ENCODE data around the gene ATF6B.
"Not testable (repeated sequence)": the region's sequence is repeated elsewhere in the genome, so short reads cannot be mapped to it uniquely, and the experiment has no call there.

ATF6B gene

GRCh38 chr6:32108727-32109113 lies 19.3 kb downstream of the ATF6B start:
- H3K4me3 ChIP-seq (ENCODE audit: low read depth, low read length) = no peak overlapping the region

- H3K4me3 ChIP-seq (ENCODE audit: low read depth, low read length) = no peak overlapping the region
These were observed 19.9 kb downstream of the ATF6B start for GRCh38 chr6:32108094-32108627.

GRCh38 chr6:32107406-32107805 lies 20.6 kb downstream of the ATF6B start:
- no peak overlapping the region for H3K4me3 ChIP-seq (ENCODE audit: low read depth, low read length)

GRCh38 chr6:32105433-32105832 lies 22.6 kb downstream of the ATF6B start:
- H3K4me3 ChIP-seq (ENCODE audit: low read depth, low read length) = no peak overlapping the region

GRCh38 chr6:32102255-32102654 lies 25.8 kb downstream of the ATF6B start:
- H3K4me3 ChIP-seq (ENCODE audit: low read depth, low read length) = no peak overlapping the region

- not testable (repeated sequence) for H3K4me3 ChIP-seq (ENCODE audit: low read depth, low read length)
These were observed 27.8 kb downstream of the ATF6B start for GRCh38 chr6:32100251-32100650.

- H3K4me3 ChIP-seq (ENCODE audit: low read depth, low read length) = no peak overlapping the region
These were observed 30.7 kb downstream of the ATF6B start for GRCh38 chr6:32097364-32097763.

GRCh38 chr6:32096394-32097258 lies 31.4 kb downstream of the ATF6B start:
- H3K4me3 ChIP-seq (ENCODE audit: low read depth, low read length) = no peak overlapping the region

- no peak overlapping the region for H3K4me3 ChIP-seq (ENCODE audit: low read depth, low read length)
These were observed 32.0 kb downstream of the ATF6B start for GRCh38 chr6:32096087-32096393.

GRCh38 chr6:32095338-32096086 lies 32.5 kb downstream of the ATF6B start:
- H3K4me3 ChIP-seq (ENCODE audit: low read depth, low read length) = no peak overlapping the region

GRCh38 chr6:32092760-32093497 lies 35.1 kb downstream of the ATF6B start:
- H3K4me3 ChIP-seq (ENCODE audit: low read depth, low read length) = no peak overlapping the region

GRCh38 chr6:32089082-32089828 lies 38.8 kb downstream of the ATF6B start:
- no peak overlapping the region for H3K4me3 ChIP-seq (ENCODE audit: low read depth, low read length)

- no peak overlapping the region for H3K4me3 ChIP-seq (ENCODE audit: low read depth, low read length)
These were observed 39.5 kb downstream of the ATF6B start for GRCh38 chr6:32088487-32089049.

- H3K4me3 ChIP-seq (ENCODE audit: low read depth, low read length) = peak overlapping the region; percentile 17
These were observed 40.2 kb downstream of the ATF6B start for GRCh38 chr6:32087574-32088486.

GRCh38 chr6:32086661-32087573 lies 41.1 kb downstream of the ATF6B start:
- H3K4me3 ChIP-seq (ENCODE audit: low read depth, low read length) = no peak overlapping the region

GRCh38 chr6:32085759-32086459 lies 42.1 kb downstream of the ATF6B start:
- no peak overlapping the region for H3K4me3 ChIP-seq (ENCODE audit: low read depth, low read length)

GRCh38 chr6:32084780-32085179 lies 43.3 kb downstream of the ATF6B start:
- no peak overlapping the region for H3K4me3 ChIP-seq (ENCODE audit: low read depth, low read length)

Data from iPS-11a (cell line).